Gastroesophageal sphincter (tissue), 2 donors: ENCODE results near the gene HNRNPA2B1.

Source experiments
- EP300 ChIP-seq: sonication (generic); formaldehyde crosslinking; IDR thresholded peaks from one replicate; pipeline ENCODE4 v1.6.1; 2017; ENCODE audit warnings: antibody characterized with exemption, mild to moderate bottlenecking
- POLR2A ChIP-seq, 2 donors: fragments of 450-650 bp; IDR thresholded peaks; one replicate each; pipeline ENCODE4 v1.6.1; 2017; ENCODE audit warnings: antibody characterized with exemption in 2 of 2, mild to moderate bottlenecking in 2 of 2, moderate library complexity in 1 of 2
- POLR2AphosphoS5 ChIP-seq: sonication (generic); formaldehyde crosslinking; IDR thresholded peaks from one replicate; pipeline ENCODE4 v1.6.1; 2017; ENCODE audit warnings: antibody characterized with exemption

DNA sequence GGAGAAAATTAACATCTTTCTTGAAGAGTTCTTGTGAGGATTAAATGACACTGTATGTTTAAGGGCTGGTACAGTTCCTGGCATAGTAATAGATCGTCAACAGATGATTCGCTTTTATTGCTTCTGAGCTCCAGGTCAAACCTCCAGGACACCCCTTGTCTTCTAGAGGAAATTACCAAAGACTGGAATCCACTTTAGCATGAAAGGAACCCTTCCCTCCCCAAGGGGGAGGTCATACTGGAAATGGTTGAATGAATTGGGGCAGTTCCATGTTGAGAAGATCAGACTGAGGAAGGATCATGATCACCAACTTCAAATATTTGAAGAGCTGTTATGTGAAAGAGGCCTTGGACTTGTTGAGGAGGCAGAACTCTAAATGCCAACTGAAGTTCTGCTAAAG lies 39.6 kb downstream of the HNRNPA2B1 start:
- no peak for TF ChIP-seq POLR2AphosphoS5
- TF ChIP-seq EP300, result no peak
- no peak for TF ChIP-seq POLR2A (IDR thresholded peaks at IDR 0.05)
